ENCODE measurements around the gene DMBT1. TPM values are rescaled to one million over a fixed set of nuclear protein-coding genes. Genes with fewer than 3 reads are reported as not detected.
"Not testable (repeated sequence)": the region's sequence is repeated elsewhere in the genome, so short reads cannot be mapped to it uniquely, and the experiment has no call there.

Gene DMBT1
- total RNA-seq, 2 experiments from 2014 or later = not detected

DNA sequence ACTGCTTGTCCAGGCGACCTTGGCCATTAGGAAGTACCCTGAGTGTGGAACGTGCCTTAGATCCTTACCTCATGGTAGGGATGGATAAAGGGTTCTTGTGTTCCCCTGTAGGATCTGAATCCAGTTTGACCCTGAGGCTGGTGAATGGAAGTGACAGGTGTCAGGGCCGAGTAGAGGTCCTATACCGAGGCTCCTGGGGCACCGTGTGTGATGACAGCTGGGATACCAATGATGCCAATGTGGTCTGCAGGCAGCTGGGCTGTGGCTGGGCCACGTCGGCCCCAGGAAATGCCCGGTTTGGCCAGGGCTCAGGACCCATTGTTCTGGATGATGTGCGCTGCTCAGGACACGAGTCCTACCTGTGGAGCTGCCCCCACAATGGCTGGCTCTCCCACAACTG lies 31.6 kb downstream of the DMBT1 start:
- no peak for ATAC-seq (ENCODE audit: poor library complexity)
- no peaks in the 10 kb centered on the region for H3K27me3 Mint-ChIP-seq

DNA sequence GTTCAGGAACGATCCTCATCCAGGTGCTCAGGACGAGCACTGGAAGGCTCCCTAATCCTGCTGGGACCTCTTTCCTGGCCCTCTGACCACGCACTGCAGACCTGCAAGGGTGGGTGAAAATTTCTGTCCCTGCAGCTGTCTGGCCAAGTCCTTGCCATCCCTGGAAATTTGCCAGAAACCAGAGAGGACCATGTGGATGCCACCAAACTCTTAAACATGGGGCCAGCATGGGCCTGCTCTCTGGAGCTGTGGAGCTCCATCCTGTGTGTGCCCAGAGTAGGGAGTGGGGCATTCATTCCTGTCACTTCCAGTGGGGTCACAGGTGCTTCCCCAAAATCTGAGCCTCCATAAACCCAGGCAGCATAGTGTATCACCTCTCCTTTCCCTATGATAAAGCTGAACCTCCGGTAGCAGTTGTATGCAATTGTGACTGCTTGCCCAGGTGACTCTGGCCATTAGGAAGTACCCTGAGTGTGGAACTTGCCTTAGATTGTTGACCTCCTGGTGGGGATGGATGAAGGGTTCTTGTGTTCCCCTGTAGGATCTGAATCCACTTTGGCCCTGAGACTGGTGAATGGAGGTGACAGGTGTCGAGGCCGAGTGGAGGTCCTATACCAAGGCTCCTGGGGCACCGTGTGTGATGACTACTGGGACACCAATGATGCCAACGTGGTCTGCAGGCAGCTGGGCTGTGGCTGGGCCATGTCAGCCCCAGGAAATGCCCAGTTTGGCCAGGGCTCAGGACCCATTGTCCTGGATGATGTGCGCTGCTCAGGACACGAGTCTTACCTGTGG lies 57.1 kb downstream of the DMBT1 start:
- Mint-ChIP-seq H3K36me3 (ENCODE audit: low read depth) (no peaks in the 10 kb centered on the region), H3K27ac (no peak overlapping the region), H3K4me3 (no peak overlapping the region), H3K4me1 (ENCODE audit: low read depth) (no peaks in the 10 kb centered on the region), H3K27me3 (peaks cover 5% of the 10 kb centered on the region), H3K9me3 (no peaks in the 10 kb centered on the region)
- Histone ChIP-seq H3K27me3 (ENCODE audit: control insufficient read depth in 1 of 2, insufficient read depth in 2 of 2, low read length in 2 of 2) (no peaks in the 10 kb centered on the region), H3K9me3 (ENCODE audit: control insufficient read depth in 1 of 2, insufficient read depth in 1 of 2, low read length in 2 of 2) (no peaks in the 10 kb centered on the region), H3K4me1 (ENCODE audit: insufficient read depth, low read length) (no peaks in the 10 kb centered on the region), H3K36me3 (ENCODE audit: insufficient read depth, low read length) (no peaks in the 10 kb centered on the region), H3K4me3 (ENCODE audit: low read length) (no peak overlapping the region), H3K27ac (ENCODE audit: low read depth in 1 of 2, low read length in 2 of 2) (no peak overlapping the region)
- ATAC-seq (ENCODE audit: poor library complexity) = no peak
- TF ChIP-seq, protein P1, sequence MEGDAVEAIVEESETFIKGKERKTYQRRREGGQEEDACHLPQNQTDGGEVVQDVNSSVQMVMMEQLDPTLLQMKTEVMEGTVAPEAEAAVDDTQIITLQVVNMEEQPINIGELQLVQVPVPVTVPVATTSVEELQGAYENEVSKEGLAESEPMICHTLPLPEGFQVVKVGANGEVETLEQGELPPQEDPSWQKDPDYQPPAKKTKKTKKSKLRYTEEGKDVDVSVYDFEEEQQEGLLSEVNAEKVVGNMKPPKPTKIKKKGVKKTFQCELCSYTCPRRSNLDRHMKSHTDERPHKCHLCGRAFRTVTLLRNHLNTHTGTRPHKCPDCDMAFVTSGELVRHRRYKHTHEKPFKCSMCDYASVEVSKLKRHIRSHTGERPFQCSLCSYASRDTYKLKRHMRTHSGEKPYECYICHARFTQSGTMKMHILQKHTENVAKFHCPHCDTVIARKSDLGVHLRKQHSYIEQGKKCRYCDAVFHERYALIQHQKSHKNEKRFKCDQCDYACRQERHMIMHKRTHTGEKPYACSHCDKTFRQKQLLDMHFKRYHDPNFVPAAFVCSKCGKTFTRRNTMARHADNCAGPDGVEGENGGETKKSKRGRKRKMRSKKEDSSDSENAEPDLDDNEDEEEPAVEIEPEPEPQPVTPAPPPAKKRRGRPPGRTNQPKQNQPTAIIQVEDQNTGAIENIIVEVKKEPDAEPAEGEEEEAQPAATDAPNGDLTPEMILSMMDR (IDR thresholded peaks at IDR 0.05) = no peak
- ChIA-PET POLR2A (no interaction called here), CTCF (no interaction called here)
- intact Hi-C loops (cut with DNase I, micrococcal nuclease) = no loop called here
- DNase-seq = no peak

More for the DNA sequence above, 31.6 kb downstream of the DMBT1 start:
- ChIA-PET POLR2A (no interaction called here), CTCF (no interaction called here)
- Histone ChIP-seq H3K36me3 (ENCODE audit: insufficient read depth, low read length) (no peaks in the 10 kb centered on the region), H3K4me1 (ENCODE audit: insufficient read depth, low read length) (no peaks in the 10 kb centered on the region), H3K9me3 (ENCODE audit: control insufficient read depth in 1 of 2, insufficient read depth in 1 of 2, low read length in 2 of 2) (no peaks in the 10 kb centered on the region), H3K4me3 (ENCODE audit: low read length) (no peak overlapping the region), H3K27me3 (ENCODE audit: control insufficient read depth in 1 of 2, insufficient read depth in 2 of 2, low read length in 2 of 2) (no peaks in the 10 kb centered on the region), H3K27ac (ENCODE audit: low read depth in 1 of 2, low read length in 2 of 2) (no peak overlapping the region)
- no peak for DNase-seq
- TF ChIP-seq, protein P1 (IDR thresholded peaks at IDR 0.05) = no peak
- intact Hi-C loops (cut with DNase I, micrococcal nuclease) = no loop called here
- H3K27ac Mint-ChIP-seq = no peak overlapping the region
- no peaks in the 10 kb centered on the region for H3K9me3 Mint-ChIP-seq
- no peak overlapping the region for H3K4me3 Mint-ChIP-seq
- H3K4me1 Mint-ChIP-seq (ENCODE audit: low read depth) = no peaks in the 10 kb centered on the region
- H3K36me3 Mint-ChIP-seq (ENCODE audit: low read depth) = no peaks in the 10 kb centered on the region

DNA sequence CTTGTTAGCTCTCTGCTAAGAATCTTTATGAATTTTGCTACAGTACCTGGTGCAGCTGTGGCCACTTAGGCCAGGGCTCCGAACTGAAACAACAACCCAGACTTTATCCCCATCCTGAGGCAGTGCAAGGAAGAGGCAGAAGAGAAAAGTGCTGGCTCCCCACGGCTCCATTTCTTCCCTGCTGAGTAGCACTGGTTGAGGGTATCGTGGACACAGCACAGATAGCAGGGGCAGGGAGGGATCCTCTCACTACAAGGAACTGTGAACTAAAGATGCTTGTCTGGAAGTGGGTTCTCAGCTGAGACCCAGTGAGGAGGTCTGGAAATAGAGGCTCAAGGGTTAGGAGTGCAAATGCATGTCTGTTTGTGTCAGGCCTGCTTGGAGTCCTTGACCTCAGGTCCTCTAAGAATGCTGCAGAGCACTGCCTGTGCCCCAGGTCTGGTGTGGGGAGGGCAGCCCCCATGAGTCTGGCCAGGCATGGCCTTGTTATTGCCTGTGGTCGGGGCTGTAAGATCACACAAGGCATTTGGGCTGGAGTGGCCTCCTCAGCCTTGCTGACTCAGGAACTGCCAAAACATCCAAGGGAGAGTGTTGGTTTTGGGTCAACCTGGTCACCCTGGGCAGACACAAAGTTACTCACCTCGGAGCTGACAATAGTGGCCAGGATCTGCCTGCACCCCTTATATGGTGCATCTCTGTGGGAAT lies 58.1 kb downstream of the DMBT1 start:
- no peaks in the 10 kb centered on the region for H3K36me3 ChIP-seq (ENCODE audit: insufficient read depth, low read length)
- Mint-ChIP-seq H3K36me3 (ENCODE audit: low read depth) (no peaks in the 10 kb centered on the region), H3K9me3 (no peaks in the 10 kb centered on the region), H3K4me3 (no peak overlapping the region), H3K27ac (no peak overlapping the region), H3K4me1 (ENCODE audit: low read depth) (no peaks in the 10 kb centered on the region), H3K27me3 (peaks cover 9% of the 10 kb centered on the region)
- ChIA-PET POLR2A (no interaction called here), CTCF (no interaction called here)
- no peak overlapping the region for H3K27ac ChIP-seq (ENCODE audit: low read depth in 1 of 2, low read length in 2 of 2)
- intact Hi-C loops (cut with DNase I, micrococcal nuclease) = no loop called here
- DNase-seq = no peak
- TF ChIP-seq, protein P1 (IDR thresholded peaks at IDR 0.05) = no peak
- no peak overlapping the region for H3K4me3 ChIP-seq (ENCODE audit: low read length)
- no peak for ATAC-seq (ENCODE audit: poor library complexity)
- no peaks in the 10 kb centered on the region for H3K27me3 ChIP-seq (ENCODE audit: control insufficient read depth in 1 of 2, insufficient read depth in 2 of 2, low read length in 2 of 2)
- no peaks in the 10 kb centered on the region for H3K4me1 ChIP-seq (ENCODE audit: insufficient read depth, low read length)
- no peaks in the 10 kb centered on the region for H3K9me3 ChIP-seq (ENCODE audit: control insufficient read depth in 1 of 2, insufficient read depth in 1 of 2, low read length in 2 of 2)

DNA sequence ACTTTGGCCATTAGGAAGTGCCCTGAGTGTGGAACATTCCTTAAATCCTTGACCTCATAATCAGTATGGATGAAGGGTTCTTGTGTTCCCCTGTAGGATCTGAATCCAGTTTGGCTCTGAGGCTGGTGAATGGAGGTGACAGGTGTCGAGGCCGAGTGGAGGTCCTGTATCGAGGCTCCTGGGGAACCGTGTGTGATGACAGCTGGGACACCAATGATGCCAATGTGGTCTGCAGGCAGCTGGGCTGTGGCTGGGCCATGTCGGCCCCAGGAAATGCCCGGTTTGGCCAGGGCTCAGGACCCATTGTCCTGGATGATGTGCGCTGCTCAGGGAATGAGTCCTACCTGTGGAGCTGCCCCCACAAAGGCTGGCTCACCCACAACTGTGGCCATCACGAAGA lies 60.4 kb downstream of the DMBT1 start:
- H3K27me3 ChIP-seq (ENCODE audit: control insufficient read depth in 1 of 2, insufficient read depth in 2 of 2, low read length in 2 of 2); H3K4me1 Mint-ChIP-seq (ENCODE audit: low read depth); CTCF ChIA-PET; POLR2A ChIA-PET; H3K4me1 ChIP-seq (ENCODE audit: insufficient read depth, low read length); H3K27ac ChIP-seq (ENCODE audit: low read depth in 1 of 2, low read length in 2 of 2); H3K36me3 ChIP-seq (ENCODE audit: insufficient read depth, low read length); H3K9me3 Mint-ChIP-seq; H3K27ac Mint-ChIP-seq; H3K27me3 Mint-ChIP-seq; H3K4me3 ChIP-seq (ENCODE audit: low read length); H3K9me3 ChIP-seq (ENCODE audit: control insufficient read depth in 1 of 2, insufficient read depth in 1 of 2, low read length in 2 of 2); DNase-seq; intact Hi-C loops (cut with DNase I, micrococcal nuclease); ATAC-seq (ENCODE audit: poor library complexity); H3K4me3 Mint-ChIP-seq; H3K36me3 Mint-ChIP-seq (ENCODE audit: low read depth): not testable (repeated sequence)

All from CD4-positive, alpha-beta T cell (primary cell).